AG04450 (cell line): ENCODE data around the gene UCK1. TPM values are rescaled to one million over a fixed set of nuclear protein-coding genes. Genes with fewer than 3 reads are reported as not detected.

ENCODE experiments used
- CTCF ChIA-PET: fragments of 300-600, 350-600 bp; formaldehyde crosslinking; extraction: SDS; loops from one replicate; lab custom pipeline; 2022; ENCODE audit warnings: antibody characterized with exemption, inconsistent platforms; lab: Charles Lee
- POLR2A ChIA-PET: fragments of 350-600 bp; formaldehyde crosslinking; extraction: SDS; loops from one replicate; lab custom pipeline; 2021; ENCODE audit warnings: antibody characterized with exemption, inconsistent platforms; lab: Yijun Ruan, JAX
- DNase-seq: peaks from one replicate; pipeline ENCODE4 v3.0.0-alpha.2; 2011; ENCODE audit warnings: low read depth, low spot score
- H3K27ac ChIP-seq: one replicate; pipeline ENCODE4 v1.5.1; 2012; ENCODE audit warnings: low read depth, low read length, control low read depth
- H3K27me3 ChIP-seq: one replicate; pipeline ENCODE4 v1.6.0; 2012; ENCODE audit warnings: low read length; ENCODE audit not compliant: control insufficient read depth, insufficient read depth
- H3K4me3 ChIP-seq: 2 replicates; pipeline ENCODE4 v1.5.1; 2011; ENCODE audit warnings: mild to moderate bottlenecking, low read depth, low read length, control low read depth
- H3K9me3 ChIP-seq: 2 replicates; pipeline ENCODE4 v1.5.1; 2012; ENCODE audit warnings: low read length; ENCODE audit not compliant: control insufficient read depth, insufficient read depth
- polyA plus RNA-seq: library from polyadenylated mRNA; depleted of rRNA; stranded (reverse); fragments of >200 nt; gene quantifications from 2 replicates; pipeline ENCODE4 v1.2.3, GENCODE V29; 2011
- TF ChIP-seq, protein P1 (sequence below): IDR thresholded peaks from 2 replicates; pipeline ENCODE4 v1.5.1; 2011; ENCODE audit warnings: low read depth, low read length, control low read depth, inconsistent platforms

UCK1 gene
- polyA plus RNA-seq, 1 experiment = 19.1 TPM

DNA sequence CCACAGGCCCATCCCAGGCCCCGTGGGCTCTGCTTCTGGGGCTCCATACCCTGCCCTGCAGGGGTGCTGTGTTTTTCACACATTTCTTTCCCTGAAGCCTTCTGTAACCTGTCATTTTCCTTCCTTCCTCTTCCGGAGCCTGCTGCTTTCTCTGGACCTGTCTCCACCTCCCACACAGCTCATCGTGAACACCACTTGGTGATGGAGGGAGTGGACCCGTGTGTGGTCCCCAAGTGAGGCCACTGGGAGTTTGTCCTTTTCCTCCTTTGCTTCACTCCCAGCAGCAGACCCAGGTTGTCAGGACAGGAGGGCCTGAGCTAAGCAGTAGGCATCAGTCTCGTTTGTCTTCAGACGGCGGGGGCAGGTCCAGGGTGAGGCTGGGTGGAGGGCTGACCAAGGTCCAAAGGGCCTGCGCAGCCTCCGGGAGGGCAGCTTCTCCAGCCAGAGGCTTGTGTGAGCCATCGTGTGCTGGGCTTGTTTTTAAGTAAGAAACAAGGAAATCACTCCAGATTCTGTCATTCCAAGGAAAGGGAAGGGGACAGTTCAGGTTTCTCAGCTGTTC, 34.1 kb downstream of the UCK1 start:
- Histone ChIP-seq H3K4me3 (no peak overlapping the region), H3K9me3 (peaks cover 3% of the 10 kb centered on the region; the same call in 1 of the 2 replicates), H3K27me3 (no peaks in the 10 kb centered on the region), H3K27ac (no peak overlapping the region)
- no peak for DNase-seq
- TF ChIP-seq, protein P1, sequence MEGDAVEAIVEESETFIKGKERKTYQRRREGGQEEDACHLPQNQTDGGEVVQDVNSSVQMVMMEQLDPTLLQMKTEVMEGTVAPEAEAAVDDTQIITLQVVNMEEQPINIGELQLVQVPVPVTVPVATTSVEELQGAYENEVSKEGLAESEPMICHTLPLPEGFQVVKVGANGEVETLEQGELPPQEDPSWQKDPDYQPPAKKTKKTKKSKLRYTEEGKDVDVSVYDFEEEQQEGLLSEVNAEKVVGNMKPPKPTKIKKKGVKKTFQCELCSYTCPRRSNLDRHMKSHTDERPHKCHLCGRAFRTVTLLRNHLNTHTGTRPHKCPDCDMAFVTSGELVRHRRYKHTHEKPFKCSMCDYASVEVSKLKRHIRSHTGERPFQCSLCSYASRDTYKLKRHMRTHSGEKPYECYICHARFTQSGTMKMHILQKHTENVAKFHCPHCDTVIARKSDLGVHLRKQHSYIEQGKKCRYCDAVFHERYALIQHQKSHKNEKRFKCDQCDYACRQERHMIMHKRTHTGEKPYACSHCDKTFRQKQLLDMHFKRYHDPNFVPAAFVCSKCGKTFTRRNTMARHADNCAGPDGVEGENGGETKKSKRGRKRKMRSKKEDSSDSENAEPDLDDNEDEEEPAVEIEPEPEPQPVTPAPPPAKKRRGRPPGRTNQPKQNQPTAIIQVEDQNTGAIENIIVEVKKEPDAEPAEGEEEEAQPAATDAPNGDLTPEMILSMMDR = no peak
- POLR2A ChIA-PET = no interaction called here
- CTCF ChIA-PET = interaction anchor here (1.1 to 1.2 kb wide), 2 partner anchors 147 to 243 kb away, joined by 3 to 4 read pairs; no protein-coding TSS in a partner anchor

DNA sequence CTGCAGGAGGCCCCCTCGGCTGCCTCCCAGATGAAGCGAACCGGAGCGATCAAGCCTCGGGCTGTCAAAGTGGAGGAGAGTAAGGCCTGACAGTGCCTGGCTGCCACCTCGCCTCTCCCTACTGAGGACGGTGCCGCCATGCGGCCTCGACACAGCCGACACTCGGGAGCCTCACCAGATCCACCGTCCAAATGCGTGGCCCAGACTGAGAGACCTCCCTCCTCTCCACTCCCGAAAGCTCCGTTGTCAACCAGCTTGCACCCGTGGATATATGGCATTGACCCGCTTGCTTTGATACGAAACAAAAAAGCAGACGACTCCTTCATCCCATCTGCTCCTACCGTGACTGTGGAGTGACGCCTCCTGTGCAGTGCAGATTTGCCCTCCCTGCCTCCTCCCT, 35.3 kb downstream of the UCK1 start:
- H3K4me3 ChIP-seq = no peak overlapping the region
- CTCF ChIA-PET = interaction anchor here (0.9 to 1.4 kb wide), 3 partner anchors 245 to 250 kb away, joined by 3 to 4 read pairs (median 3); no protein-coding TSS in a partner anchor

DNA sequence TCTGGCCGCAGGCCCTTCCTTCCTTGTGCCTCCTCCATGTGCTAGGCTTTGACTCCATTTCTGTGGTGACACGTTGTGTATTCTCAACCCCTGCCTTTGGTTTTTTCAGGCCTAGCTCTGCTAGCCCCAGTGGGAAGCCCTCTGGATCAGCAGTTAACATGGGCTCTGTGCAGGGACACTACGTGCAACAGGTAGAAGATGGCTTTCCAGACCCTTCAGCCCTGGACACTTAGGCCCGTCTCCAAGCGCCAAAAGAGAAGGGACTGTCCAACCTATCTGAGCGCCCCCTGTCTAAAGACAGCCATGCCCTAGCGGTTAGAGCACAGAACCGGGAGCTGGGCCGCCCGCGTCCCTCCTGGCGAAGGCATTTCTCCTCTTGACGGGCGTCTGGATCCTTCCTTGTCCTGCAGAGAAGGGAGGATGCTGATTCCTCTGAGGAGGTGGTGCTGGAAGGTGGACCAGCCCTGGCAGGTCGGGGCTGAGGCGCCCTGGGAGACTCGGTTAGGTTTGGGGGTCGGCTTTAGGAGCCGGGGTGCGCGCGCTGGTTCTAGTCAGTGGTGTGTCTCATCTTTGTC, 36.7 kb downstream of the UCK1 start:
- Histone ChIP-seq H3K4me3 (no peak overlapping the region), H3K27ac (no peak overlapping the region), H3K9me3 (no peaks in the 10 kb centered on the region; the same call in 1 of the 2 replicates), H3K27me3 (no peaks in the 10 kb centered on the region)
- POLR2A ChIA-PET = no interaction called here
- TF ChIP-seq, protein P1 = no peak
- DNase-seq = no peak
- CTCF ChIA-PET = no interaction called here

More for the DNA sequence above, 35.3 kb downstream of the UCK1 start:
- no peaks in the 10 kb centered on the region for H3K27me3 ChIP-seq
- TF ChIP-seq, protein P1 = no peak
- no peaks in the 10 kb centered on the region; the same call in 1 of the 2 replicates for H3K9me3 ChIP-seq
- no peak overlapping the region for H3K27ac ChIP-seq
- POLR2A ChIA-PET = interaction anchor here (0.5 kb wide), 1 partner anchor 34 kb away, joined by 3 read pairs; no protein-coding TSS in a partner anchor
- no peak for DNase-seq

DNA sequence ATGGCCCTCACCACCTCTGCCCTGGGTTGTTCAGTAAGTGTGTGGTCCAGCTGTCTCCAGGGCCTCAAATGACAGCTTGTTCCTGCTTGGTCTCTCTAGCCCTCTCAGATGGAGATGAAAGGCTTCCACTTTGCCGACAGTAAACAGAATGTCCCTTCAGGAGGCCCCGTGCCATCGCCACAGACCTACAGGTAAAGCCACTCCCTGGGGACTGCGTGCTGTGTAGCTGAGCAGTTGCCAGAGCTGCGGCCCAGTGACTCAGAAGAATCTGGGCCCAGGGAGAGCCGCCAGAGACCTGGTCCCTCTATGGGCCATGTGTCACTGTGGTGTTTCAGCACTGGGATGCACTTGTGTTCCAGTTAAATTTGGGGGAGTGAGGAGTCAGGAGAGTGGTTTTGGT, 39.0 kb downstream of the UCK1 start:
- CTCF ChIA-PET = no interaction called here

More for the DNA sequence above, 39.0 kb downstream of the UCK1 start:
- no peaks in the 10 kb centered on the region; the same call in 1 of the 2 replicates for H3K9me3 ChIP-seq
- TF ChIP-seq, protein P1 = no peak
- no peak overlapping the region for H3K27ac ChIP-seq
- H3K27me3 ChIP-seq = no peaks in the 10 kb centered on the region
- DNase-seq = no peak
- H3K4me3 ChIP-seq = no peak overlapping the region
- POLR2A ChIA-PET = no interaction called here
